ENCODE measurements around the gene ZNF549. TPM values are rescaled to one million over a fixed set of nuclear protein-coding genes. Genes with fewer than 3 reads are reported as not detected.

Gene ZNF549
- total and polyA plus RNA-seq, 2 donors (not counting 3 experiments of a cell fraction or from before 2014, with no cell fraction given): 1.4 to 3.5 TPM

DNA sequence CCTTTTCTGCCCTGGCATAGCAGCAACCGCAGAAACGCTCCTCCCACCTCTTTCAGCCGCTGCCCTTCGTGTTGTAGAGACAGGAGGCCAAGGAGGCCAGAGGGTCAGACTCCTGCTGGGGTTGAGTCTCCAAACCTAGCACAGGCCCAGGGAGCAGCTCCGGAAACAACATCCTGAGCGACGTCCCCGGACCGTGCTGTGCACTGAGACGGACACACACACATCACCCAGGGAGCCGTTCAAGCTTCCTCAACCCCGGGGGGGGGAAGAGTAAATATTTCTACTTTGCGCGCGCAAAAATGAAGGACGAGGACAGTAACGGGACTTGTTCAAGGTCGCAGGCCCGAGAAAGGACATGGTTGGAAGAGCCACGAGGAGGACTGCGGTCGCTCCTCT lies 31.9 kb downstream of the ZNF549 start:
- Histone ChIP-seq H3K9me3 (replicated peaks; ENCODE audit: control insufficient read depth, insufficient read depth, low read length) (no peaks in the 10 kb centered on the region), H3K9me1 (replicated peaks; ENCODE audit: control insufficient read depth, extremely low read depth, insufficient read depth, low read length) (no peaks in the 10 kb centered on the region), H3K9ac (replicated peaks; ENCODE audit: extremely low read depth, insufficient read depth, low read length) (peak overlapping the region; percentile 41), H3K79me2 (ENCODE audit: control insufficient read depth, insufficient read depth, low read length) (no peaks in the 10 kb centered on the region), H2AFZ (ENCODE audit: low read depth, low read length) (peak overlapping the region; percentile 88), H3K27me3 (ENCODE audit: control insufficient read depth in 2 of 2, insufficient read depth in 2 of 2, low read length in 2 of 2) (no peaks in the 10 kb centered on the region), H3K4me3 (replicated peaks in 1 of 3; ENCODE audit: insufficient read depth in 1 of 3, low read depth in 1 of 3, low read length in 3 of 3) (peak overlapping the region; percentile 21 to 79 (median 67)), H3K27ac (ENCODE audit: insufficient read depth, low read depth, low read length) (no peak overlapping the region), H3K4me1 (ENCODE audit: control insufficient read depth, extremely low read depth, insufficient read depth, low read length) (peaks cover 11% of the 10 kb centered on the region), H3K4me2 (ENCODE audit: insufficient read depth, low read length) (peak overlapping the region; percentile 69), H3K36me3 (ENCODE audit: control insufficient read depth in 2 of 2, extremely low read depth in 1 of 2, insufficient read depth in 2 of 2, low read length in 2 of 2) (peaks cover 0 to 13% of the 10 kb centered on the region in 2 experiments), H4K20me1 (replicated peaks; ENCODE audit: control insufficient read depth, extremely low read depth, insufficient read depth, low read length) (no peaks in the 10 kb centered on the region)
- BruUV-seq (replicated peaks): no TSS peak
- intact Hi-C loops (cut with micrococcal nuclease) (no loop called here), dilution Hi-C loops (cut with MboI; ENCODE audit: extremely low pct_ligation_motif_present, low sequenced_read_pairs) (no loop called here)
- CTCF ChIA-PET: no interaction called here
- POLR2A ChIA-PET: interaction anchor here (0.6 kb wide), 1 partner anchor 625 kb away, joined by 3 read pairs; no protein-coding TSS in a partner anchor
- DNase-seq (ENCODE audit: low read depth, low spot score) (peak; percentile 14), FAIRE-seq (peak; percentile 40)
- TF ChIP-seq, protein P1, sequence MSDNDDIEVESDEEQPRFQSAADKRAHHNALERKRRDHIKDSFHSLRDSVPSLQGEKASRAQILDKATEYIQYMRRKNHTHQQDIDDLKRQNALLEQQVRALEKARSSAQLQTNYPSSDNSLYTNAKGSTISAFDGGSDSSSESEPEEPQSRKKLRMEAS (IDR thresholded peaks at IDR 0.05; ENCODE audit: insufficient read depth, insufficient read length): no peak
- TF ChIP-seq POLR2A (IDR thresholded peaks at IDR 0.05; ENCODE audit: low read depth, low read length): no peak
- no peak for TF ChIP-seq EZH2 (IDR thresholded peaks at IDR 0.05; ENCODE audit: borderline replicate concordance, low read depth, low read length, severe bottlenecking)
- no peak for TF ChIP-seq MYC (IDR thresholded peaks at IDR 0.05; ENCODE audit: low read depth, low read length)
- no peak for TF ChIP-seq JUN (IDR thresholded peaks at IDR 0.05; ENCODE audit: borderline replicate concordance, insufficient read depth, insufficient read length, low read depth)
- TF ChIP-seq POLR2AphosphoS5 (IDR thresholded peaks at IDR 0.05; ENCODE audit: insufficient read depth, low read depth, low read length): no peak
- TF ChIP-seq, protein P2, sequence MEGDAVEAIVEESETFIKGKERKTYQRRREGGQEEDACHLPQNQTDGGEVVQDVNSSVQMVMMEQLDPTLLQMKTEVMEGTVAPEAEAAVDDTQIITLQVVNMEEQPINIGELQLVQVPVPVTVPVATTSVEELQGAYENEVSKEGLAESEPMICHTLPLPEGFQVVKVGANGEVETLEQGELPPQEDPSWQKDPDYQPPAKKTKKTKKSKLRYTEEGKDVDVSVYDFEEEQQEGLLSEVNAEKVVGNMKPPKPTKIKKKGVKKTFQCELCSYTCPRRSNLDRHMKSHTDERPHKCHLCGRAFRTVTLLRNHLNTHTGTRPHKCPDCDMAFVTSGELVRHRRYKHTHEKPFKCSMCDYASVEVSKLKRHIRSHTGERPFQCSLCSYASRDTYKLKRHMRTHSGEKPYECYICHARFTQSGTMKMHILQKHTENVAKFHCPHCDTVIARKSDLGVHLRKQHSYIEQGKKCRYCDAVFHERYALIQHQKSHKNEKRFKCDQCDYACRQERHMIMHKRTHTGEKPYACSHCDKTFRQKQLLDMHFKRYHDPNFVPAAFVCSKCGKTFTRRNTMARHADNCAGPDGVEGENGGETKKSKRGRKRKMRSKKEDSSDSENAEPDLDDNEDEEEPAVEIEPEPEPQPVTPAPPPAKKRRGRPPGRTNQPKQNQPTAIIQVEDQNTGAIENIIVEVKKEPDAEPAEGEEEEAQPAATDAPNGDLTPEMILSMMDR (IDR thresholded peaks at IDR 0.05; ENCODE audit: extremely low read depth in 1 of 2, insufficient read depth in 1 of 2, low read depth in 1 of 2, low read length in 2 of 2): no peak
- no peak for TF ChIP-seq FOS (IDR thresholded peaks at IDR 0.05; ENCODE audit: borderline replicate concordance, insufficient read depth, low read length)
- no peak for TF ChIP-seq GATA2 (IDR thresholded peaks at IDR 0.05; ENCODE audit: insufficient read depth, insufficient read length, low read depth, low read length)
